Neural progenitor cell (in vitro differentiated cells): Measurements from ENCODE around the gene ABCC1. TPM values are rescaled to one million over a fixed set of nuclear protein-coding genes. Genes with fewer than 3 reads are reported as not detected.

ENCODE experiments used
- DNase-seq: peaks from one replicate; pipeline ENCODE4 v3.0.0-alpha.2; 2016; ENCODE audit warnings: low spot score
- H2AFZ ChIP-seq: fragments of 200-600 bp; sonication (generic); replicated peaks from 2 replicates; pipeline ENCODE4 v1.6.1; 2016; ENCODE audit warnings: antibody characterized with exemption
- H3F3A ChIP-seq: fragments of 200-600 bp; sonication (generic); 2 replicates; pipeline ENCODE4 v1.6.1; 2016; ENCODE audit warnings: antibody characterized with exemption, low read depth
- H3K27ac ChIP-seq: fragments of 200-600 bp; sonication (generic); 2 replicates; pipeline ENCODE4 v1.5.1; 2016; ENCODE audit warnings: mild to moderate bottlenecking
- H3K27me3 ChIP-seq: fragments of 200-600 bp; sonication (generic); 2 replicates; pipeline ENCODE4 v1.6.1; 2016; ENCODE audit warnings: mild to moderate bottlenecking, moderate library complexity
- H3K36me3 ChIP-seq: fragments of 200-600 bp; sonication (generic); 2 replicates; pipeline ENCODE4 v1.5.1; 2016
- H3K4me1 ChIP-seq: fragments of 200-600 bp; sonication (generic); 2 replicates; pipeline ENCODE4 v1.6.1; 2016; ENCODE audit warnings: mixed run types
- H3K4me2 ChIP-seq: fragments of 200-600 bp; sonication (generic); 2 replicates; pipeline ENCODE4 v1.6.1; 2016
- H3K4me3 ChIP-seq: fragments of 200-600 bp; sonication (generic); 2 replicates; pipeline ENCODE4 v1.5.1; 2016
- H3K79me2 ChIP-seq: fragments of 200-600 bp; sonication (generic); 2 replicates; pipeline ENCODE4 v1.6.1; 2016; ENCODE audit warnings: low read depth
- H3K9ac ChIP-seq: fragments of 200-600 bp; sonication (generic); 2 replicates; pipeline ENCODE4 v1.6.1; 2016
- H3K9me3 ChIP-seq: fragments of 200-600 bp; sonication (generic); 2 replicates; pipeline ENCODE4 v1.5.1; 2016; ENCODE audit warnings: low read depth
- H4K20me1 ChIP-seq: fragments of 200-600 bp; sonication (generic); 2 replicates; pipeline ENCODE4 v1.6.1; 2016; ENCODE audit warnings: low read depth
- H3K27ac Mint-ChIP-seq: 3 replicates; pipeline ENCODE4 v1.8.0; 2021; ENCODE audit warnings: mixed read lengths
- H3K27me3 Mint-ChIP-seq: 2 replicates; pipeline ENCODE4 v1.8.0; 2022; ENCODE audit warnings: low read depth, mild to moderate bottlenecking, inconsistent platforms, moderate library complexity, mixed read lengths; ENCODE audit not compliant: insufficient read depth
- H3K36me3 Mint-ChIP-seq: 3 replicates; pipeline ENCODE4 v1.8.0; 2021; ENCODE audit warnings: mixed read lengths
- H3K4me1 Mint-ChIP-seq: 3 replicates; pipeline ENCODE4 v1.8.0; 2021; ENCODE audit warnings: mixed read lengths
- H3K4me3 Mint-ChIP-seq: 3 replicates; pipeline ENCODE4 v1.8.0; 2021; ENCODE audit warnings: mild to moderate bottlenecking, moderate library complexity, mixed read lengths
- H3K9me3 Mint-ChIP-seq: 3 replicates; pipeline ENCODE4 v1.8.0; 2020; ENCODE audit warnings: mixed read lengths
- CTCF ChIP-seq: fragments of 200-600 bp; sonication (generic); IDR thresholded peaks from 2 replicates; pipeline ENCODE4 v1.5.1; 2017; ENCODE audit warnings: antibody characterized with exemption, mild to moderate bottlenecking
- EZH2 ChIP-seq: fragments of 200-600 bp; sonication (generic); IDR thresholded peaks from 2 replicates; pipeline ENCODE4 v1.6.1; 2017; ENCODE audit warnings: antibody characterized with exemption, mild to moderate bottlenecking, moderate library complexity
- EZH2phosphoT487 ChIP-seq: fragments of 200-600 bp; sonication (generic); IDR thresholded peaks from 2 replicates; pipeline ENCODE4 v1.6.1; 2017; ENCODE audit warnings: antibody characterized with exemption
- total RNA-seq: library from RNA; depleted of rRNA; stranded (reverse); fragments of >200 nt; gene quantifications from 2 replicates; pipeline ENCODE4 v1.2.3, GENCODE V29; 2015; ENCODE audit warnings: low replicate concordance

Gene ABCC1
- total RNA-seq, 1 donor from 2014 or later: 17.5 TPM

GRCh38 chr16:16139806-16140205 is 190.4 kb downstream of the ABCC1 start:
- TF ChIP-seq EZH2phosphoT487 (no peak), CTCF (no peak), EZH2 (no peak)
- no peak overlapping the region for H3K4me3 ChIP-seq
- no peaks in the 10 kb centered on the region for H3K79me2 ChIP-seq
- H4K20me1 ChIP-seq: peaks cover 3% of the 10 kb centered on the region
- no peaks in the 10 kb centered on the region for H3K4me1 Mint-ChIP-seq
- H3K36me3 Mint-ChIP-seq: peaks cover 19% of the 10 kb centered on the region
- no peaks in the 10 kb centered on the region for H3K36me3 ChIP-seq
- H3K9me3 ChIP-seq: no peaks in the 10 kb centered on the region
- H3K27ac ChIP-seq: no peak overlapping the region
- no peak for DNase-seq
- no peak overlapping the region for H3K9ac ChIP-seq
- no peak overlapping the region for H3K4me2 ChIP-seq
- H3K27ac Mint-ChIP-seq: no peak overlapping the region
- H3K27me3 Mint-ChIP-seq: peaks cover 5% of the 10 kb centered on the region
- no peaks in the 10 kb centered on the region for H3K27me3 ChIP-seq
- H3K4me3 Mint-ChIP-seq: no peak overlapping the region
- no peak overlapping the region for H2AFZ ChIP-seq
- H3K9me3 Mint-ChIP-seq: no peaks in the 10 kb centered on the region
- no peaks in the 10 kb centered on the region for H3K4me1 ChIP-seq
- no peaks in the 10 kb centered on the region for H3F3A ChIP-seq

- H3K36me3 ChIP-seq: no peaks in the 10 kb centered on the region
- H3K9me3 Mint-ChIP-seq: no peaks in the 10 kb centered on the region
Measured at GRCh38 chr16:16140537-16140936, 191.1 kb downstream of the ABCC1 start.

GRCh38 chr16:16141141-16141540 is 191.7 kb downstream of the ABCC1 start:
- Histone ChIP-seq H3K27me3 (no peaks in the 10 kb centered on the region), H3K4me1 (no peaks in the 10 kb centered on the region), H3K4me3 (no peak overlapping the region), H4K20me1 (peaks cover 3% of the 10 kb centered on the region), H2AFZ (no peak overlapping the region), H3K9ac (no peak overlapping the region), H3K27ac (no peak overlapping the region), H3K36me3 (no peaks in the 10 kb centered on the region), H3F3A (no peaks in the 10 kb centered on the region), H3K79me2 (no peaks in the 10 kb centered on the region), H3K9me3 (no peaks in the 10 kb centered on the region), H3K4me2 (no peak overlapping the region)
- no peaks in the 10 kb centered on the region for H3K9me3 Mint-ChIP-seq
- H3K4me3 Mint-ChIP-seq: no peak overlapping the region
- TF ChIP-seq EZH2phosphoT487 (no peak), EZH2 (no peak), CTCF (no peak)
- DNase-seq: no peak
- no peak overlapping the region for H3K27ac Mint-ChIP-seq
- H3K4me1 Mint-ChIP-seq: no peaks in the 10 kb centered on the region
- H3K36me3 Mint-ChIP-seq: peaks cover 14% of the 10 kb centered on the region
- H3K27me3 Mint-ChIP-seq: peaks cover 11% of the 10 kb centered on the region

More at GRCh38 chr16:16140537-16140936, 191.1 kb downstream of the ABCC1 start:
- Histone ChIP-seq H3K27ac (no peak overlapping the region), H3K27me3 (no peaks in the 10 kb centered on the region), H3K4me3 (no peak overlapping the region), H3F3A (no peaks in the 10 kb centered on the region), H3K4me1 (no peaks in the 10 kb centered on the region), H3K79me2 (no peaks in the 10 kb centered on the region), H3K9me3 (no peaks in the 10 kb centered on the region), H4K20me1 (peaks cover 3% of the 10 kb centered on the region), H3K4me2 (no peak overlapping the region), H3K9ac (no peak overlapping the region), H2AFZ (no peak overlapping the region)
- no peak for TF ChIP-seq CTCF
- no peak for TF ChIP-seq EZH2
- no peak for TF ChIP-seq EZH2phosphoT487
- Mint-ChIP-seq H3K36me3 (peaks cover 14% of the 10 kb centered on the region), H3K27me3 (peaks cover 9% of the 10 kb centered on the region), H3K4me1 (no peaks in the 10 kb centered on the region), H3K27ac (no peak overlapping the region), H3K4me3 (no peak overlapping the region)
- DNase-seq: no peak
